B cell (primary cell): Measurements from ENCODE around the gene NABP1. TPM values are rescaled to one million over a fixed set of nuclear protein-coding genes. Genes with fewer than 3 reads are reported as not detected.

ENCODE experiments used
- ATAC-seq: fragments of 200-7000 bp; cut with Tn5 transposase; one replicate; pipeline ENCODE4 v1.10.0; 2021; ENCODE audit warnings: low read depth, mild to moderate bottlenecking, moderate number of reproducible peaks, moderate library complexity
- CTCF ChIA-PET: fragments of 350-600 bp; sonication (Branson Sonifier 250); formaldehyde crosslinking; loops from one replicate; lab custom pipeline; 2021; ENCODE audit warnings: antibody characterized with exemption, inconsistent platforms; lab: Charles Lee
- POLR2A ChIA-PET: fragments of 350-600 bp; sonication (Branson Sonifier 250); formaldehyde crosslinking; loops from one replicate; lab custom pipeline; 2021; ENCODE audit warnings: antibody characterized with exemption; lab: Charles Lee
- DNase-seq: peaks from one replicate; pipeline ENCODE4 v3.0.0; 2013
- H2AFZ ChIP-seq: 2 replicates; pipeline ENCODE4 v1.6.1; 2012; ENCODE audit warnings: mild to moderate bottlenecking, low read depth, low read length; ENCODE audit not compliant: insufficient read depth, poor library complexity, severe bottlenecking
- H3K27ac ChIP-seq, 2 donors: 1 replicate in 1 of 2; 2 replicates in 1 of 2; pipeline ENCODE4 v1.5.1; 2012 to 2013; ENCODE audit warnings: low read length in 2 of 2, mild to moderate bottlenecking in 2 of 2, moderate library complexity in 1 of 2
- H3K27me3 ChIP-seq, 4 experiments: fragments of 200-600 bp in 1 of 4; sonication (generic) in 1 of 4; replicated peaks in 1 of 4; 1 replicate in 2 of 4; 2 replicates in 2 of 4; pipeline versions ENCODE4 v1.6.1 to v1.7.0; 2013 to 2016; ENCODE audit warnings: low read length in 3 of 4, mild to moderate bottlenecking in 2 of 4, mixed read lengths in 1 of 4, moderate library complexity in 1 of 4; ENCODE audit not compliant: insufficient read depth in 4 of 4, control insufficient read depth in 3 of 4; ENCODE audit errors: control extremely low read depth in 1 of 4
- H3K36me3 ChIP-seq, 2 experiments: replicated peaks in 1 of 2; 1 replicate in 1 of 2; 2 replicates in 1 of 2; pipeline versions ENCODE4 v1.6.1 to v1.7.1; 2013; ENCODE audit warnings: low read length in 1 of 2; ENCODE audit not compliant: insufficient read depth in 2 of 2, control insufficient read depth in 1 of 2; ENCODE audit errors: control extremely low read depth in 1 of 2, extremely low read depth in 1 of 2
- H3K4me1 ChIP-seq, 2 donors: fragments of 200-600 bp in 1 of 2; sonication (generic) in 1 of 2; 1 replicate in 1 of 2; 2 replicates in 1 of 2; pipeline versions ENCODE4 v1.5.1 to v1.6.1; 2013 to 2017; ENCODE audit warnings: low read length in 2 of 2; ENCODE audit not compliant: control insufficient read depth in 2 of 2, insufficient read depth in 2 of 2
- H3K4me2 ChIP-seq: replicated peaks from 2 replicates; pipeline ENCODE3; 2012; ENCODE audit warnings: mild to moderate bottlenecking, low read depth, low read length; ENCODE audit not compliant: poor library complexity, severe bottlenecking
- H3K4me3 ChIP-seq, 5 experiments: fragments of 200-600 bp in 1 of 5; sonication (generic) in 1 of 5; 1 replicate in 3 of 5; 2 replicates in 2 of 5; pipeline versions ENCODE4 v1.5.1 to v1.7.0; 2011 to 2016; ENCODE audit warnings: low read length in 4 of 5, mild to moderate bottlenecking in 4 of 5, low read depth in 2 of 5, control low read depth in 1 of 5, moderate library complexity in 1 of 5; ENCODE audit not compliant: insufficient read depth in 1 of 5; ENCODE audit errors: control extremely low read depth in 1 of 5, extremely low read depth in 1 of 5
- H3K79me2 ChIP-seq: fragments of 200-600 bp; sonication (generic); one replicate; pipeline ENCODE4 v1.6.0; 2016; ENCODE audit warnings: low read length; ENCODE audit not compliant: control insufficient read depth, insufficient read depth
- H3K9ac ChIP-seq: fragments of 200-600 bp; sonication (generic); 2 replicates; pipeline ENCODE4 v1.6.1; 2017; ENCODE audit warnings: mild to moderate bottlenecking, low read length, moderate library complexity
- H3K9me3 ChIP-seq, 3 donors: one replicate each; pipeline versions ENCODE4 v1.6.1 to v1.7.1; 2013; ENCODE audit warnings: low read length in 2 of 3; ENCODE audit not compliant: control insufficient read depth in 2 of 3, insufficient read depth in 1 of 3; ENCODE audit errors: control extremely low read depth in 1 of 3
- H4K20me1 ChIP-seq: 2 replicates; pipeline ENCODE4 v1.6.0; 2012; ENCODE audit warnings: mild to moderate bottlenecking, low read length; ENCODE audit not compliant: insufficient read depth, control insufficient read depth, poor library complexity, severe bottlenecking
- H3K27ac Mint-ChIP-seq: one replicate; pipeline ENCODE4 v1.8.0; 2021; ENCODE audit warnings: mixed read lengths
- H3K27me3 Mint-ChIP-seq: one replicate; pipeline ENCODE4 v1.8.0; 2021; ENCODE audit warnings: mixed read lengths
- H3K4me1 Mint-ChIP-seq: one replicate; pipeline ENCODE4 v1.8.0; 2021; ENCODE audit warnings: mixed read lengths
- H3K4me3 Mint-ChIP-seq: one replicate; pipeline ENCODE4 v1.8.0; 2021; ENCODE audit warnings: mixed read lengths
- H3K9me3 Mint-ChIP-seq: one replicate; pipeline ENCODE4 v1.8.0; 2022; ENCODE audit warnings: mixed read lengths; ENCODE audit not compliant: insufficient read depth
- EZH2 ChIP-seq: IDR thresholded peaks from 2 replicates; pipeline ENCODE4 v1.6.1; 2012; ENCODE audit warnings: borderline replicate concordance, low read depth, mild to moderate bottlenecking, moderate library complexity, low read length; ENCODE audit not compliant: insufficient read depth, poor library complexity, severe bottlenecking
- WGBS: methylation state at CpG from one replicate; pipeline ENCODE4 v1.1.5; 2013; ENCODE audit warnings: missing lambda C conversion rate; ENCODE audit not compliant: insufficient coverage; 5-methylcytosine and 5-hydroxymethylcytosine counted together
- intact Hi-C: fragments of 100-400 bp; cut with micrococcal nuclease; formaldehyde crosslinking; loops from one replicate; pipeline ENCODE4 v1.10.0; 2022
- polyA plus RNA-seq: library from polyadenylated mRNA; depleted of rRNA; stranded (reverse); fragments of >200 nt; gene quantifications from 2 replicates; pipeline ENCODE4 v1.2.3, GENCODE V29; 2012
- total RNA-seq, 2 donors: library from RNA; stranded (reverse); fragments of 120-200 nt in 1 of 2; gene quantifications; 1 replicate in 1 of 2; 2 replicates in 1 of 2; pipeline versions ENCODE4 v1.2.3 to v1.2.4, GENCODE V29; 2013 to 2022
- TF ChIP-seq, protein P1 (sequence below): fragments of 200-600 bp; IDR thresholded peaks from one replicate; pipeline ENCODE4 v1.8.0; 2022; ENCODE audit warnings: antibody characterized with exemption, mild to moderate bottlenecking

The NABP1 gene
- total and polyA plus RNA-seq, 2 donors (not counting 1 experiment from before 2014, with no cell fraction given) = 7.2 to 56.4 TPM

- no peak overlapping the region for H3K9ac ChIP-seq
- Mint-ChIP-seq H3K27ac (no peak overlapping the region), H3K9me3 (no peaks in the 10 kb centered on the region), H3K4me3 (no peak overlapping the region), H3K4me1 (peaks cover 28% of the 10 kb centered on the region), H3K27me3 (no peaks in the 10 kb centered on the region)
- no peaks in the 10 kb centered on the region for H3K36me3 ChIP-seq
- no peaks in the 10 kb centered on the region for H4K20me1 ChIP-seq
- ChIA-PET CTCF (interaction anchor here (1.0 kb wide), 1 partner anchor 14 kb away, joined by 3 read pairs; no protein-coding TSS in a partner anchor), POLR2A (interaction anchor here (0.6 kb wide), 1 partner anchor 15 kb away, joined by 8 read pairs; no protein-coding TSS in a partner anchor)
- H3K9me3 ChIP-seq = no peaks in the 10 kb centered on the region
- H3K4me3 ChIP-seq = no peak overlapping the region
- H3K27me3 ChIP-seq = no peaks in the 10 kb centered on the region
- H3K4me1 ChIP-seq = peaks cover 14 to 24% of the 10 kb centered on the region in 2 donors
- TF ChIP-seq EZH2 = no peak
- TF ChIP-seq, protein P1, sequence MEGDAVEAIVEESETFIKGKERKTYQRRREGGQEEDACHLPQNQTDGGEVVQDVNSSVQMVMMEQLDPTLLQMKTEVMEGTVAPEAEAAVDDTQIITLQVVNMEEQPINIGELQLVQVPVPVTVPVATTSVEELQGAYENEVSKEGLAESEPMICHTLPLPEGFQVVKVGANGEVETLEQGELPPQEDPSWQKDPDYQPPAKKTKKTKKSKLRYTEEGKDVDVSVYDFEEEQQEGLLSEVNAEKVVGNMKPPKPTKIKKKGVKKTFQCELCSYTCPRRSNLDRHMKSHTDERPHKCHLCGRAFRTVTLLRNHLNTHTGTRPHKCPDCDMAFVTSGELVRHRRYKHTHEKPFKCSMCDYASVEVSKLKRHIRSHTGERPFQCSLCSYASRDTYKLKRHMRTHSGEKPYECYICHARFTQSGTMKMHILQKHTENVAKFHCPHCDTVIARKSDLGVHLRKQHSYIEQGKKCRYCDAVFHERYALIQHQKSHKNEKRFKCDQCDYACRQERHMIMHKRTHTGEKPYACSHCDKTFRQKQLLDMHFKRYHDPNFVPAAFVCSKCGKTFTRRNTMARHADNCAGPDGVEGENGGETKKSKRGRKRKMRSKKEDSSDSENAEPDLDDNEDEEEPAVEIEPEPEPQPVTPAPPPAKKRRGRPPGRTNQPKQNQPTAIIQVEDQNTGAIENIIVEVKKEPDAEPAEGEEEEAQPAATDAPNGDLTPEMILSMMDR = no peak
- intact Hi-C loops = no loop called here
- H3K27ac ChIP-seq = no peak overlapping the region
- ATAC-seq (no peak), DNase-seq (no peak)
- H2AFZ ChIP-seq = no peak overlapping the region
- no peaks in the 10 kb centered on the region for H3K79me2 ChIP-seq
- no peak overlapping the region for H3K4me2 ChIP-seq
- no CpG with 5 or more reads among the region's 1 CpG for WGBS
Measured at GRCh38 chr2:191631754-191632153, 46.2 kb upstream of the NABP1 start.

DNA sequence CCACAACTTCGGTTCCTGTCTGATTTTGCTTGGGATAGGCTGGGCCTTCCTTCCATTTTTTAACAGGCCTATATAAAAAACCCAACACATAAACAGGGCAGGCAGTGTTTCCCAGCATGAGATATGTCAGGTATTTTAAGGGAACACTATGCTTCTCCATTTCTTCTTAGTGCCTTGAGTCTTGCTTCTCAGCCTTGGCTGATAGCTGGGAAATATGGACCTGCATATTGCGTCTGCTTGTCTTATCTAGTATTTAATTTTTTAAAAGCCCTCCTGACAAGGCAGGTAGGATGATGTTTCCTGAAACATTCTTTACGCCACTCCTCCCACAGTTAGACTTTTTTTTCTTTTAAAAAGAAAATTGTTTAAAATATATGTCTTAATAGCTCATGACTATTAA is 45.5 kb upstream of the NABP1 start:
- Mint-ChIP-seq H3K4me3 (no peak overlapping the region), H3K27me3 (no peaks in the 10 kb centered on the region), H3K4me1 (peaks cover 32% of the 10 kb centered on the region), H3K27ac (no peak overlapping the region), H3K9me3 (no peaks in the 10 kb centered on the region)
- no peak overlapping the region for H2AFZ ChIP-seq
- CTCF ChIA-PET = interaction anchor here (0.6 kb wide), 1 partner anchor 67 kb away, joined by 3 read pairs; no protein-coding TSS in a partner anchor
- DNase-seq = no peak
- no peak for TF ChIP-seq EZH2
- TF ChIP-seq, protein P1 = no peak
- POLR2A ChIA-PET = interaction anchor here (0.6 kb wide), 1 partner anchor 15 kb away, joined by 8 read pairs; no protein-coding TSS in a partner anchor
- WGBS = no CpG with 5 or more reads among the region's 3 CpGs
- H3K4me3 ChIP-seq = no peak overlapping the region
- peaks cover 17 to 28% of the 10 kb centered on the region in 2 donors for H3K4me1 ChIP-seq
- H3K27me3 ChIP-seq = no peaks in the 10 kb centered on the region
- H3K9me3 ChIP-seq = no peaks in the 10 kb centered on the region
- H3K4me2 ChIP-seq = no peak overlapping the region
- no peak for ATAC-seq
- intact Hi-C loops = no loop called here
- no peaks in the 10 kb centered on the region for H3K36me3 ChIP-seq
- H3K79me2 ChIP-seq = no peaks in the 10 kb centered on the region
- no peak overlapping the region for H3K9ac ChIP-seq
- H4K20me1 ChIP-seq = no peaks in the 10 kb centered on the region
- H3K27ac ChIP-seq = no peak overlapping the region
